GM21717 (cell line): Measurements from ENCODE around the gene CHMP5.

Source experiments
- ATAC-seq: cut with Tn5 transposase; IDR thresholded peaks from one replicate; pipeline ENCODE4 v1.9.1; 2021; ENCODE audit warnings: mild to moderate bottlenecking, moderate library complexity; ENCODE audit not compliant: unreplicated experiment

Gene CHMP5

GRCh38 chr9:33273266-33273971, 8.6 kb downstream of the CHMP5 start:
- no peak for ATAC-seq

DNA sequence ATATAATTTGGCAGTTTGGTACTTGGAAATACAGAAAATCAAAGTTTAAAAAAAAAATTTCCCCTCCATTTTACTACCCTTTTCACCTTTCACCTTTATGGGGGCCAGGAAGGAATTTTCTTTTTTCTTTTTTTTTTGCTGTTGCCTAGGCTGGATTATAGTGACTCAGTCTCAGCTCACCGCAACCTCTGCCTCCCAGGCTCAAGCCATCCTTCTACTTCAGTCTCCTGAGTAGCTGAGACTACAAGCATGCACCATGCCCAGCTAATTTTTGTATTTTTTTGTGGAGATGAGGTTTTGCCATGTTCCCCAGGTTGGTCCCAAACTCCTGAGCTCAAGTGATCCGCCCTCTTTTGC, 9.1 kb downstream of the CHMP5 start:
- no peak for ATAC-seq

- no peak for ATAC-seq
Measured at GRCh38 chr9:33277484-33277883, 12.6 kb downstream of the CHMP5 start.

DNA sequence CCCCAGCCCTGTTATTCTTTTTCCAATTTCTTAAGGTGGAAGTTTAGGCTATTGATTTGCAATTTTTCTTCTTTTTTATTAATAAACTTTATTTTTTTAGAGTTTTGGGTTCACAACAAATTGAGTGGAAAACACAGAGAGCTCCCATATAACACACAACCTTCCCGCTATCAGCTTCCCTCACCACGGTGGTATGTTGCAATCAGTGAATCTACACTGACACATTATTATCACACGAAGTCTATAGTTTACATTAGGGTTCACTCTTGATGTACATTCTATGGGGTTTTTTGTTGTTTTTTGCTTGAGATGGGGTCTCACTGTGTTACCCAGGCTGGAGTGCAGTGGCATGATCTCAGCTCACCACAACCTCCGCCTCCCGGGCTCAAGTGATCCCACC, 20.7 kb downstream of the CHMP5 start:
- ATAC-seq, result no peak

DNA sequence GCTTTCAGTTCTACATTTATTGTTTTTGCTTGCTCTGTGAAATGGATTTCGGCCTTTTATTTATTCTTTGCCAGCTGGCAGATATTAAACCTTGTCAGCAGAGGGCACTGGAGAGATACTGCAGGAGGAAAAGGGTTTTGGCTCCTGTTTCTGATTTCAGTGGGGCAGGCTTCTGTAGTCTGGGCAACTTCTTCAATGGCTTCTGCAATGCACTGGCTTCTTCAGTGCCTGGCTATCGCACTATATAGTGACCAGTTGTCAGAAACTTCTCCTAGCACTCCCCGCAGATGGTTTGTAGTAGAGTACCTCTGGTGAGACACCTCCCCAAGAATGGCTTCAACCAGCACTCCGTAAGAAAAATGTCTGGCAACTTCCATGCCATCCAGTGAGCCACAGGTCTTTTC, 22.2 kb downstream of the CHMP5 start:
- no peak for ATAC-seq

DNA sequence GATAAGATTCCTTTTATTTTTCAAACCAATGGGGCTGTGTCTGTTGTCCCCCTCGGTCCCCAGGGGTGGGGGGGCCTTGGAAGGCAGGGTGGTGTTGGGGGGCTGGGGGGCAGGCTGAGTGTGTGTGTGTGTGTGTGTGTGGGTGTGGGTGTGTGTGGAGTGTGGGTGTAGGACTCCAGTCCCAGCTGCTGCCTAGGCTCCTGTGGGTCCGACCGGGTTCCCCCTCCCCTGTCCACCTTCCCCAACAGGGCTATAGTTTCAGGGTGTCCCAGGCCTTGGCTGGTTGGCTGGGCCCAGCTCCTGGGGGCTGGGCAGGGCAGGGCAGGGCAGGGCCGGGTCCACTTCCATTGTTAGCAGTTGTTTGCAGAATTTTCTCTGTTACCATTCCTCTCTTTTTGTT, 23.4 kb downstream of the CHMP5 start:
- no peak for ATAC-seq

- no peak for ATAC-seq
Measured at GRCh38 chr9:33288828-33289483, 24.1 kb downstream of the CHMP5 start.

- no peak for ATAC-seq
Measured at GRCh38 chr9:33289496-33289895, 24.6 kb downstream of the CHMP5 start.

- ATAC-seq, result peak; percentile 23
Measured at GRCh38 chr9:33289936-33290246, 25.0 kb downstream of the CHMP5 start.

DNA sequence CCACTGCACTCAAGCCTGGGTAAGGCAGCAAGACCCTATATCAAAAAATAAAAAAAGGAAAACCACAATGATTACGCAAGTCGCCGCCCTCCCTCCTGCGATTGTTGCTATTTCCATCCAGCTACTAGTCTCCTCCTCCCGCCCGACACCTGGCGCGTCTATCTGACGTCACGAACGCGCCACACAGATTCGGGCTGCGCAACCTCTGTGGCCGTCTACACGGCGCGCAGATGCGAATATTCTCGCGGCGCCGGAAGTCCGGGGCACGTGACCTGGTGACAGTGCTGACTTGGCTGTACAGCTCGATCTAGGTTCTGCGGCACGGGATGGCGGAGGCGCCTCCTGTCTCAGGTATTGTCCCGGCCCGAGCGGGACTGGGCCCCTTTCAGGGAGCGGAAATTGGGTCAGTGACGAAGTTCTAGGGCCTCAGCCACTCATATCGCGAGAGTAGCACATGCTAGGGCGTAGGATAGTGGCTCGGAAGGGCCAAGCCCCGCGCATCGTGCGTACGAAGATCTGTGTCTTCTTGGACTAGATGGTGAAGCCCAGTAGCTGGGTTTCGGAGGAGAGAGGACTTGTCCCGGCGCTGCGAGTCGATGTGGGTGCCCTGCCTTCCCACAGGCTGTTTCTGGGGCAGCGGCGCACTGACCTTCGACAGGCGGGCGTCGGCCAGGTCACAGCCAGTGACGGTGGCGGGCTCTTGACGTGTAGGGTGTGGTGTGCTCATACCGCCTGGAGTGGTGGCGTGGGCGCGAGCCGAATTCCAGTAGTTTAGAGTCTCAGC, 25.6 kb downstream of the CHMP5 start, which contains the start of gene NFX1:
NFX1 (plus strand) TSS at position 270 of the 784 bp plus-strand sequence; CDS start at position 327, 57 bp downstream.
- ATAC-seq, result peak; percentile 74

GRCh38 chr9:33291031-33291397, 26.2 kb downstream of the CHMP5 start:
- ATAC-seq, result no peak

DNA sequence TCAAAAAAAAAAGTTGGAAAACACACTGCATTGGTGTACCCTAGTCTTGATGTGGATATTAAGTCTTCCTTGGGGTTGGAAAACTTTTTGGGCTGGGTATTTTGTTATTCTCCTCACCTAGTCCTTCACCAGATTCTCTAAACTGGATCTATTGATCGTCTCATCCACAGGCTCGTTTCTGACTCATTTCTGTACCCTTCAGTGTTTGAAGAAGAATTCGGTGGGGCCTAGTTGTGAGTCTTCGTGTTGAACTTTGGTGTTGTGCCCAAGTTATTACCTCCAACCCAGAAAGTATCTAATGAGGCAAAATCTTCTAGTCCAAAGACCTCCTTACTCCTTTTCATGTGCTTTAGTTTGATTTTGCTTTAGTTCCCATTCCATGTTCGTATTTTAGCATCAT, 27.1 kb downstream of the CHMP5 start:
- ATAC-seq, result no peak

DNA sequence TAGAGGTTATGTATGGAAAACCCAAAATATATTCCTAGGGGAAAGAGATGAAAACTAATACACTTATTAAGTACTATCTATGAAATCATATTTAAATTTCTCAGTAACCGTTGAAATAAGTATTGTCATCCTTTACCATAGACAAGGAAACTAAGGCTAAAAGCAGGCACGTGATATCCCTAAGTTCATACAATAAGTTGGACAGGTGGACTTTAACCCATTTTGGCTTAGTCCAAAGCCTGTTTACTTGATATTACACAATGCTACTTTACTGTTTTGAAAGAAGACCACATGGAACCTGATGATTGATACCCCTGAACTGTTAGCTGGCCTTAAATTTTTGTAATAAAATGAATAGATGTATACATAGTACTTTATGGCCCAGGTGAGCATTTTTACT, 28.9 kb downstream of the CHMP5 start:
- no peak for ATAC-seq

GRCh38 chr9:33294670-33295432, 30.0 kb downstream of the CHMP5 start:
- no peak for ATAC-seq

DNA sequence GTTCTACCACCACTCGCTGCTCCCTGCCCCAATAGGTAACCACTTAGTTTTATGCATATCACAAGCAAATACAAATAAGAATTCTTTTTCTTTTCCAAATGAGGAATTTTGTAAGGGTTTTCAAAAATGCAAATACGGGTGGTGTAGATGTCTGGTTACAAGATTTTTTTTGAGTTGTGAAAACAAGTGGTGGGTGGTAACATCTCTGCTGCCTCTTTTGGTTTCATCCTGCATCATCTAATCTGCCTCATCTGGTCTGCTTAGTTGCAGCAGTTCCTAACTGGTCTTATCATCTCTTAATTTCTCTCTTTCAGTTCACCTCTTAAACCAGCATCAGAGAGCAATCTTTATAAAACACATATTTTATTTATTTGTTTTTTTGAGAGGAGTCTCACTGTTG, 30.7 kb downstream of the CHMP5 start:
- peak; percentile 29 for ATAC-seq

GRCh38 chr9:33297432-33297831, 32.6 kb downstream of the CHMP5 start:
- peak; percentile 84 for ATAC-seq

GRCh38 chr9:33300546-33300945, 35.7 kb downstream of the CHMP5 start:
- no peak for ATAC-seq

GRCh38 chr9:33304362-33304761, 39.5 kb downstream of the CHMP5 start:
- ATAC-seq, result no peak

GRCh38 chr9:33306037-33306436, 41.2 kb downstream of the CHMP5 start:
- ATAC-seq, result no peak

GRCh38 chr9:33307067-33307466, 42.2 kb downstream of the CHMP5 start:
- ATAC-seq, result no peak

GRCh38 chr9:33309903-33310302, 45.1 kb downstream of the CHMP5 start:
- ATAC-seq, result no peak
